ENCODE results near the gene TGFB3. TPM values are rescaled to one million over a fixed set of nuclear protein-coding genes. Genes with fewer than 3 reads are reported as not detected.

The TGFB3 gene
- polyA plus RNA-seq, 1 donor from 2014 or later: 0.43 TPM

DNA sequence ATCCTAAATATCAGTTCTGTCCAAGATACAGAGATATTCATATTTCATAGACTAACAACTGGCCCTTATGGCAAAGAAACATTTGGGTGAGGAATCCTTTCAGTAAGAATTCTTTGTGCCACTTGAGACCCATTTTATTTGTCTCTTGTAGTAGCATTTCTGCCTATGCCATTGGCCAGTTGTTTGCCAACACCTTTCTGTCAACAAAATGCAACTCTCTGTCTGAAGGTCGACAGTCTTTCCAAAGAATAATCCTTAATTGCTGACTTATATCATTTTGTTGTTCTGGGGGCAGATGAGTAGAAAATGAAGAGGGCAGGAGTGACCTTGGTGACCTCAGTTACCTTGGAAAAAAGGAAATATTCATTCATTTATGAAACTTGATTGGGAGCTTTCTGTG is 14.7 kb upstream of the TGFB3 start:
- Mint-ChIP-seq H3K27ac (no peak overlapping the region), H3K9me3 (no peaks in the 10 kb centered on the region), H3K27me3 (no peaks in the 10 kb centered on the region), H3K4me3 (no peak overlapping the region), H3K36me3 (peaks cover 16% of the 10 kb centered on the region), H3K4me1 (peaks cover 1 to 5% (median 5%) of the 10 kb centered on the region in 3 donors)

- H3K9me3 Mint-ChIP-seq: no peaks in the 10 kb centered on the region
- no peak overlapping the region for H3K4me3 Mint-ChIP-seq
- H3K27ac Mint-ChIP-seq: no peak overlapping the region
- H3K36me3 Mint-ChIP-seq: peaks cover 14% of the 10 kb centered on the region
- H3K4me1 Mint-ChIP-seq: peaks cover 1 to 5% (median 5%) of the 10 kb centered on the region in 3 donors
- no peaks in the 10 kb centered on the region for H3K27me3 Mint-ChIP-seq
These were observed 13.7 kb upstream of the TGFB3 start for GRCh38 chr14:75995372-75996041.

GRCh38 chr14:75993567-75994041 is 11.8 kb upstream of the TGFB3 start:
- H3K4me1 Mint-ChIP-seq: peaks cover 1 to 5% (median 5%) of the 10 kb centered on the region in 3 donors
- H3K27ac Mint-ChIP-seq: no peak overlapping the region
- no peaks in the 10 kb centered on the region for H3K9me3 Mint-ChIP-seq
- peaks cover 13% of the 10 kb centered on the region for H3K36me3 Mint-ChIP-seq
- no peak overlapping the region for H3K4me3 Mint-ChIP-seq
- no peaks in the 10 kb centered on the region for H3K27me3 Mint-ChIP-seq

DNA sequence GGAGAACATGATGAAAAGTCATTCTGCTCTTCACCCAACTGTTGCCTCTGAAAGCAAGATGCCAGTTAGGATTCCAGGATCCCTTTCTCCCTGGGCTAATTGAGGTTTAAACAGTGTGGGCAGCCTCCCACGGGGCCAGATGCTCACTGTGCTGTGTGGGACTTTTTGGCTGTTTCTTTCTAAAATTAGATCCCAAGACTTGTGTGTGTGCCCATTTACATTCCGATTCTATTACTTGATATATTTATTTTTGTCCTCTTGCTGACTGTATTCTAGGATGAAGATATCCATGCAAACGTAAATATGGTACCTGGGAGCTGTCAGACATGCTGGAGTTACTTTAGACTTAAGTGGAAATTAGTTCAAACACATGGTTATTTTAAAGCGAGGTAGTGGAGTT is 10.0 kb upstream of the TGFB3 start:
- H3K4me1 Mint-ChIP-seq: peaks cover 0 to 6% (median 5%) of the 10 kb centered on the region in 3 donors
- H3K4me3 Mint-ChIP-seq: no peak overlapping the region
- H3K27me3 Mint-ChIP-seq: no peaks in the 10 kb centered on the region
- H3K9me3 Mint-ChIP-seq: no peaks in the 10 kb centered on the region
- H3K27ac Mint-ChIP-seq: no peak overlapping the region
- peaks cover 9% of the 10 kb centered on the region for H3K36me3 Mint-ChIP-seq

DNA sequence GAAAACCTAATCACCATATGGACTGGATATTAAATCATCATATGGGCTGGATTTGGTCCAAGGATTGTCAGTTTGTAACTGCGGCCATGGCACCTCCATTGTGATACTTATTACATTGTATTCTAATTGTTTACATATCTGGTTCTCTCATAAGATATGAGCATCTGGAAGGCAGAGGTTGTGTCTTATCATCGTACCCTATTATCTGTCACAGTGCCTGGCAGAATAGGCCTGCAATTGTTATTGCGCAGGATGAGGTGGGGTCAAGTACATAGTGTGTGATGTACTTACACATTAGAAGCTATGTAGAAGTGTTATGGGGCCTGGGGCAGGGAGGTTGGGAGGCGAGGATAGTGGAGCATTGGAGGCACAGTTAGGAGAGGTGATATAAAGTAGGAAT is 8.5 kb upstream of the TGFB3 start:
- no peak overlapping the region for H3K4me3 Mint-ChIP-seq
- peaks cover 7 to 16% (median 13%) of the 10 kb centered on the region in 3 donors for H3K4me1 Mint-ChIP-seq
- peaks cover 6% of the 10 kb centered on the region for H3K36me3 Mint-ChIP-seq

GRCh38 chr14:75989134-75989533 is 7.3 kb upstream of the TGFB3 start:
- no peaks in the 10 kb centered on the region for H3K9me3 Mint-ChIP-seq
- peak overlapping the region in 1 of 3 donors; percentile 70 for H3K27ac Mint-ChIP-seq
- H3K27me3 Mint-ChIP-seq: no peaks in the 10 kb centered on the region
- peaks cover 7 to 18% (median 15%) of the 10 kb centered on the region in 3 donors for H3K4me1 Mint-ChIP-seq
- H3K4me3 Mint-ChIP-seq: peak overlapping the region in 1 of 4 donors; percentile 41
- H3K36me3 Mint-ChIP-seq: no peaks in the 10 kb centered on the region

More for the DNA sequence above, 8.5 kb upstream of the TGFB3 start:
- Mint-ChIP-seq H3K27ac (no peak overlapping the region), H3K27me3 (no peaks in the 10 kb centered on the region), H3K9me3 (no peaks in the 10 kb centered on the region)

- Mint-ChIP-seq H3K4me1 (peaks cover 7 to 13% (median 11%) of the 10 kb centered on the region in 3 donors), H3K9me3 (no peaks in the 10 kb centered on the region), H3K4me3 (peak overlapping the region in 3 of 4 donors; percentile 49 to 89 (median 67)), H3K27me3 (no peaks in the 10 kb centered on the region), H3K36me3 (no peaks in the 10 kb centered on the region), H3K27ac (no peak overlapping the region)
These were observed 5.6 kb upstream of the TGFB3 start for GRCh38 chr14:75987201-75987970.

DNA sequence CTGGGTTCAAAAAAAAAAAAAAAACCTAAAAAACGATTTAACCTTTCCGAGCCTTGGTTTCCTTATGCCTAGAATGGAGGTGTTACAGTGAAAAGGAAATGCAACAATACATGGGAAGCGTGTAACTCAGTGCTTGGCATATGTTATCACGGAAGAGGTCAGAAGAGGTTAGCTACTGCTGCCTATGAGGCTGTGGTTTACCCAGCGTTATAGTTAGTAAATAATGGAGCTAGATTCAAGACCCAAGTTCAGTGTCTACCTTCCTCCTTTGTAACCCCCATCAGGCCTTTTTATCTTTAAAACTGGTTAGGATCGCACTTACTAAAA is 4.6 kb upstream of the TGFB3 start:
- H3K27me3 Mint-ChIP-seq: no peaks in the 10 kb centered on the region
- H3K27ac Mint-ChIP-seq: peak overlapping the region in 2 of 3 donors; percentile 77 to 95
- no peaks in the 10 kb centered on the region for H3K9me3 Mint-ChIP-seq
- peak overlapping the region; percentile 89 to 96 (median 92) for H3K4me3 Mint-ChIP-seq
- H3K36me3 Mint-ChIP-seq: no peaks in the 10 kb centered on the region
- peaks cover 11 to 15% (median 15%) of the 10 kb centered on the region in 3 donors for H3K4me1 Mint-ChIP-seq

GRCh38 chr14:75985618-75986438 is 4.0 kb upstream of the TGFB3 start, which contains the start of gene IFT43:
Gene IFT43 (plus strand): TSS chr14:75985763. CDS start chr14:75985787, 24 bp downstream.
- Mint-ChIP-seq H3K9me3 (no peaks in the 10 kb centered on the region), H3K27ac (peak within 1 kb of the TSS; percentile 77 to 97 (median 95)), H3K4me3 (peak within 1 kb of the TSS; percentile 89 to 96 (median 92)), H3K4me1 (peaks cover 15 to 19% (median 19%) of the 10 kb centered on the region in 3 donors), H3K36me3 (no peaks in the 10 kb centered on the region), H3K27me3 (no peaks in the 10 kb centered on the region)

DNA sequence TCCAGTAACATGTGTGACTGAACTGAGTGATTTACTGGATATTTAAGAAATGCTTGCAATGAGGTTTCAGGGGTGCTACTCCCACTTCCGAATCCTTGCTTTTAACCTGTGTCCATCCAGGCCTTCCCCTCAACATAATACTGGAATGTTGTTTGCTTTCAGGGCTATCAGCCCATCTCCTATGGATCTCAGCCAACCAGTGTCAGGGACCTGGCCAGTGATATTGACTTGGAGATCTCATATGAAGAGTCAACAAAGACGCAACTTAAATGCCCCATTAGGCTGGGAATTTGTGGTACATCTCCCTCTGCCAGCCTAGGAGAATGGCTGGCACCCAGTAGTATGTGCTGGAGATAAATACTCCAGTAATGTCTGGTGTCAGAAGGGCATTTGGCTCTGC is 2.9 kb upstream of the TGFB3 start:
- H3K4me3 Mint-ChIP-seq: peak overlapping the region in 1 of 4 donors; percentile 89
- H3K36me3 Mint-ChIP-seq: no peaks in the 10 kb centered on the region
- peak overlapping the region; percentile 61 to 95 (median 77) for H3K27ac Mint-ChIP-seq
- no peaks in the 10 kb centered on the region for H3K27me3 Mint-ChIP-seq
- peaks cover 19 to 23% (median 21%) of the 10 kb centered on the region in 3 donors for H3K4me1 Mint-ChIP-seq
- no peaks in the 10 kb centered on the region for H3K9me3 Mint-ChIP-seq

- Mint-ChIP-seq H3K27me3 (no peaks in the 10 kb centered on the region), H3K27ac (peak overlapping the region in 1 of 3 donors; percentile 77), H3K4me1 (peaks cover 25 to 32% (median 31%) of the 10 kb centered on the region in 3 donors), H3K4me3 (peak overlapping the region; percentile 77 to 93 (median 83)), H3K36me3 (no peaks in the 10 kb centered on the region), H3K9me3 (no peaks in the 10 kb centered on the region)
These were observed 1.2 kb upstream of the TGFB3 start for GRCh38 chr14:75983019-75983358.

DNA sequence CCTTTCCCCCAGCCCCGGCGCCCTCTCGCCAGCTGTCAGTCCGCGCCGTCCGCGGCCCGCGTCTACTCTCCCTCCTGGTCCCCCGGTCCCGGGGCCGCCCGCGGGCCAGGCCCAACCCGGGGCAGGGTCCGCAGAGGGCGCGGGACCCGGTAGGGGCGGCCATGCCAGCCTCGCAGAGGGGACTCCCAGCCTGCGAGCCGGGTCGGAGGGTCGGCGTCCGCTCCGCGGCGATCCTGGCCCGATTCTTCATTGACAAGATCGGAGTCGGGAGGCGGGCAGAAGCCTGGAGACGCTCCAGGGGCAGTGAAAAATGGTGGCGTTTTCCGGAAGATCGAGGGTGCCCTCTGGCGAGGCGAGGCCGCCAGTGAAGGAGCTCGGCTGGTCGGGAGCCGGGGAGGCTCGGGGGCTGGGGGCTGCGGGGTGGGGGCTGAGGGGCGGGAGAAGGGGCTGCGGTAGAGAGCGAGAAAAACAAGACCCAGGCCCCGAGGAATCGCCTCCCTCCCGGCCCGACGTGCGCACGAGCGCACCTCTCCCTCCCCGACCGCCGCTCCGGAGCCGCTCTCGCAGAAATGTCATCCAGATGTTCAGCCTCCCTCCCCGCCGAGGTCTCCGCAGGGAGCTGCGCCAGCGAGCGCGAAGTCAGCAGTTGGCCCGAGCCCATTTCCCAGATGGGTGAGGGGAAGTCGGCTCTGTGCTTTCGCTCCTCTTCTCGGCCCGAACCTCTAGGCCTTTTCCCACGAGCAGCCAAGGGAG is 647 bp upstream of the TGFB3 start:
- Mint-ChIP-seq H3K4me1 (peaks cover 30 to 38% (median 36%) of the 10 kb centered on the region in 3 donors), H3K9me3 (no peaks in the 10 kb centered on the region), H3K27ac (peak overlapping the region; percentile 59 to 91 (median 77)), H3K36me3 (no peaks in the 10 kb centered on the region), H3K4me3 (peak overlapping the region; percentile 77 to 97 (median 88)), H3K27me3 (no peaks in the 10 kb centered on the region)

- H3K4me3 Mint-ChIP-seq: peak overlapping the region; percentile 77 to 97 (median 80)
- H3K36me3 Mint-ChIP-seq: no peaks in the 10 kb centered on the region
- H3K9me3 Mint-ChIP-seq: no peaks in the 10 kb centered on the region
- peak overlapping the region; percentile 23 to 91 (median 46) for H3K27ac Mint-ChIP-seq
- peaks cover 36 to 42% (median 39%) of the 10 kb centered on the region in 3 donors for H3K4me1 Mint-ChIP-seq
- H3K27me3 Mint-ChIP-seq: no peaks in the 10 kb centered on the region
These were observed 939 bp downstream of the TGFB3 start for GRCh38 chr14:75980856-75981255.

All from IgD-negative memory B cell (primary cell).